ENCODE results near the gene HES2.

HES2 gene

DNA sequence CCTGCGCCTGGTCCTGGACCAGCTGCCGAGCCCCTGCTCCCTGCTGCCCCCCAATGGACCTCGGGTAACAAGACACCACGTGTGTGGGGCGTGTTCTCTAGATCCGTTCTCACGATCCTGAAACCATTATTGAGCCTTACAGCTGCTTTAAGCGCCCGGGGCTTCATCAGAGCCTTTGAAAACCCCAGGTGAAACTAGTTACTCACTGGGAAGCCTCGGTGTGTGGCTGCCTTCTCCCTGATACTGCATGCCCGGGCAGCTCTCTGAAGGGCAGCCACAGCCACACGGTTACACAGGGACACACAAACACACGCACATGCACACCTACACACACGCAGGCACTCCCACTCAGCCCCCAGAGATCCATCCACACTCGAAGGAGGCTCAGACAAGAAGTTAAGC is 5.3 kb downstream of the HES2 start:
- TF ChIP-seq EP300 (IDR thresholded peaks at IDR 0.05; ENCODE audit: borderline replicate concordance) (no peak; the same call in 1 of the 2 replicates), RAD21 (IDR thresholded peaks at IDR 0.05; ENCODE audit: low read depth) (peak; percentile 37; the same call in 1 of the 2 replicates), TAF1 (IDR thresholded peaks at IDR 0.05; ENCODE audit: low read depth) (no peak), NFIC (IDR thresholded peaks at IDR 0.05) (no peak), TEAD4 (IDR thresholded peaks at IDR 0.05) (no peak), FOXM1 (IDR thresholded peaks at IDR 0.05; ENCODE audit: borderline replicate concordance, low read depth) (no peak), CEBPB (IDR thresholded peaks at IDR 0.05) (no peak), YY1 (IDR thresholded peaks at IDR 0.05; ENCODE audit: low read depth) (no peak), ZBTB7A (IDR thresholded peaks at IDR 0.05; ENCODE audit: low read depth) (no peak), CREB1 (IDR thresholded peaks at IDR 0.05; ENCODE audit: low read depth) (no peak), TCF12 (IDR thresholded peaks at IDR 0.05; ENCODE audit: low read depth) (peak; percentile 21; the same call in 1 of the 2 replicates)
- TF ChIP-seq, protein P1, sequence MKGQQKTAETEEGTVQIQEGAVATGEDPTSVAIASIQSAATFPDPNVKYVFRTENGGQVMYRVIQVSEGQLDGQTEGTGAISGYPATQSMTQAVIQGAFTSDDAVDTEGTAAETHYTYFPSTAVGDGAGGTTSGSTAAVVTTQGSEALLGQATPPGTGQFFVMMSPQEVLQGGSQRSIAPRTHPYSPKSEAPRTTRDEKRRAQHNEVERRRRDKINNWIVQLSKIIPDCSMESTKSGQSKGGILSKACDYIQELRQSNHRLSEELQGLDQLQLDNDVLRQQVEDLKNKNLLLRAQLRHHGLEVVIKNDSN (IDR thresholded peaks at IDR 0.05): peak; percentile 70
- TF ChIP-seq, protein P2, sequence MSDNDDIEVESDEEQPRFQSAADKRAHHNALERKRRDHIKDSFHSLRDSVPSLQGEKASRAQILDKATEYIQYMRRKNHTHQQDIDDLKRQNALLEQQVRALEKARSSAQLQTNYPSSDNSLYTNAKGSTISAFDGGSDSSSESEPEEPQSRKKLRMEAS (IDR thresholded peaks at IDR 0.05): peak; percentile 89
- TF ChIP-seq, protein P3, sequence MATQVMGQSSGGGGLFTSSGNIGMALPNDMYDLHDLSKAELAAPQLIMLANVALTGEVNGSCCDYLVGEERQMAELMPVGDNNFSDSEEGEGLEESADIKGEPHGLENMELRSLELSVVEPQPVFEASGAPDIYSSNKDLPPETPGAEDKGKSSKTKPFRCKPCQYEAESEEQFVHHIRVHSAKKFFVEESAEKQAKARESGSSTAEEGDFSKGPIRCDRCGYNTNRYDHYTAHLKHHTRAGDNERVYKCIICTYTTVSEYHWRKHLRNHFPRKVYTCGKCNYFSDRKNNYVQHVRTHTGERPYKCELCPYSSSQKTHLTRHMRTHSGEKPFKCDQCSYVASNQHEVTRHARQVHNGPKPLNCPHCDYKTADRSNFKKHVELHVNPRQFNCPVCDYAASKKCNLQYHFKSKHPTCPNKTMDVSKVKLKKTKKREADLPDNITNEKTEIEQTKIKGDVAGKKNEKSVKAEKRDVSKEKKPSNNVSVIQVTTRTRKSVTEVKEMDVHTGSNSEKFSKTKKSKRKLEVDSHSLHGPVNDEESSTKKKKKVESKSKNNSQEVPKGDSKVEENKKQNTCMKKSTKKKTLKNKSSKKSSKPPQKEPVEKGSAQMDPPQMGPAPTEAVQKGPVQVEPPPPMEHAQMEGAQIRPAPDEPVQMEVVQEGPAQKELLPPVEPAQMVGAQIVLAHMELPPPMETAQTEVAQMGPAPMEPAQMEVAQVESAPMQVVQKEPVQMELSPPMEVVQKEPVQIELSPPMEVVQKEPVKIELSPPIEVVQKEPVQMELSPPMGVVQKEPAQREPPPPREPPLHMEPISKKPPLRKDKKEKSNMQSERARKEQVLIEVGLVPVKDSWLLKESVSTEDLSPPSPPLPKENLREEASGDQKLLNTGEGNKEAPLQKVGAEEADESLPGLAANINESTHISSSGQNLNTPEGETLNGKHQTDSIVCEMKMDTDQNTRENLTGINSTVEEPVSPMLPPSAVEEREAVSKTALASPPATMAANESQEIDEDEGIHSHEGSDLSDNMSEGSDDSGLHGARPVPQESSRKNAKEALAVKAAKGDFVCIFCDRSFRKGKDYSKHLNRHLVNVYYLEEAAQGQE (IDR thresholded peaks at IDR 0.05; ENCODE audit: low read depth): no peak

DNA sequence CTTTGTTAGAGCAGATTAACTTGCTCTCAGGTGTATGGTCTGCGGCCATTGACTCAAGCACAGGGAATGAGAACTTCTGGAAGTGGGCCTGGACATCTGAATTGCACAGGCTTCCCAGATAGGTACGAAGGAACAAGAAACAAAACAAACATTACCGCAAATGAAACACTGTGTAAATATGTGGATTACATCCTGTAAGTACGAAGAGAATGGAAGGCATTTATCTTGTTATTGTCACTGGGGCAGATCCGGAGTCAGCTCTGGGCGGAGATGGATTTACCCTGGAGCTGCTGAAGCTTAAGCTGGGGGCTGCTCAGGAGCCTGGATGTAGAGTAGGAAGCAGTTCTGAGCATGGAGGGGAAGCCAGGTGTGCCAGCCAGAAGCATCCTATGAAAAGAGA is 6.8 kb downstream of the HES2 start:
- TF ChIP-seq TAF1 (IDR thresholded peaks at IDR 0.05; ENCODE audit: low read depth) (no peak), RAD21 (IDR thresholded peaks at IDR 0.05; ENCODE audit: low read depth) (no peak), EP300 (IDR thresholded peaks at IDR 0.05; ENCODE audit: borderline replicate concordance) (no peak), NFIC (IDR thresholded peaks at IDR 0.05) (no peak), CREB1 (IDR thresholded peaks at IDR 0.05; ENCODE audit: low read depth) (no peak)

DNA sequence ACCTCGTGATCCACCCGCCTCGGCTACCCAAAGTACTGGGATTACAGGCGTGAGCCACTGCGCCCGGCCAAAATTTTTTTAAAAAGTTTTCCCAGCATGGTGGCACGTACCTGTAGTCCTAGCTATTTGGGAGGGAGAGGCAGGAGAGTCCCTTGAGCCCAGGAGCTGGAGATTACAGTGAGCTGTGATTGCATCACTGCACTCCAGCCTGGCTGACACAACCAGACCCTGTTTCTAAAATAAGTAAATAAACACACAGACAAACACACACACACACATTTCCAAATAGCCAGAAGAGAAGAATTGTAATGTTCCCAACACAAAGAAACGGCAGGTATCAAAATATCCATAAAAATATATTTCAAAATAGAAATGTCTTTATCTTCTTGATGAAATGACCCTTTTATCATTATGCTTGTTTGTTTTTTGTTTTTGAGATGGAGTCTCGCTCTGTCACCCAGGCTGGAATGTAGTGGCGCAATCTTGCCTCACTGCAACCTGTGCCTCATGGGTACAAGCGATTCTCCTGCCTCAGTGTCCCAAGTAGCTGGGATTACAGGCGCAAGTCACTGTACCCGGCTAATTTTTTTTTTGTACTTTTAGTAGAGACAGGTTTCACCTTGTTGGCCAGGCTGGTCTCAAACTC is 9.3 kb downstream of the HES2 start:
- TF ChIP-seq NFIC (IDR thresholded peaks at IDR 0.05) (no peak), YY1 (IDR thresholded peaks at IDR 0.05; ENCODE audit: low read depth) (no peak), TEAD4 (IDR thresholded peaks at IDR 0.05) (no peak), FOXM1 (IDR thresholded peaks at IDR 0.05; ENCODE audit: borderline replicate concordance, low read depth) (no peak), TCF12 (IDR thresholded peaks at IDR 0.05; ENCODE audit: low read depth) (no peak), RAD21 (IDR thresholded peaks at IDR 0.05; ENCODE audit: low read depth) (no peak), ZBTB7A (IDR thresholded peaks at IDR 0.05; ENCODE audit: low read depth) (no peak), CREB1 (IDR thresholded peaks at IDR 0.05; ENCODE audit: low read depth) (no peak), CEBPB (IDR thresholded peaks at IDR 0.05) (no peak), EGR1 (IDR thresholded peaks at IDR 0.05) (no peak), EP300 (IDR thresholded peaks at IDR 0.05; ENCODE audit: borderline replicate concordance) (no peak), TAF1 (IDR thresholded peaks at IDR 0.05; ENCODE audit: low read depth) (no peak)
- TF ChIP-seq, protein P3 (IDR thresholded peaks at IDR 0.05; ENCODE audit: low read depth): no peak
- TF ChIP-seq, protein P1 (IDR thresholded peaks at IDR 0.05): no peak
- TF ChIP-seq, protein P2 (IDR thresholded peaks at IDR 0.05): no peak

DNA sequence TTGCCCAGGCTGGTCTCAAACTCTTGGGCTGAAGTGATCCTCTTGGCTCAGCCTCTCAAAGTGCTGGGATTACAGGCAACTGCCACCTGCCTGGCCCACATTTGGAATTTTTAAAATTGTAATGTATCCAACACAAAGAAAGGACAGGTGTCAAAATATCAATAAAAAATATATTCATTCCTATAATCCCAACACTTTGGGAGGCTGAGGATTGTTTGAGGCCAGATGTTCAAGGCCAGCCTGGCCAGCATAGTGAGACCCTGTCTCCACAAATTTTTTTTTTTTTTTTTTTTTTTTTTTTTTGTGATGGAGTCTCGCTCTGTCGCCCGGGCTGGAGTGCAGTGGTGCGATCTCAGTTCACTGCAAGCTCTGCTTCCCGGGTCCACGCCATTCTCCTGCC is 10.0 kb downstream of the HES2 start:
- TF ChIP-seq ZBTB7A (IDR thresholded peaks at IDR 0.05; ENCODE audit: low read depth): no peak
- no peak for TF ChIP-seq EP300 (IDR thresholded peaks at IDR 0.05; ENCODE audit: borderline replicate concordance)
- no peak for TF ChIP-seq TEAD4 (IDR thresholded peaks at IDR 0.05)
- no peak for TF ChIP-seq CEBPB (IDR thresholded peaks at IDR 0.05)

DNA sequence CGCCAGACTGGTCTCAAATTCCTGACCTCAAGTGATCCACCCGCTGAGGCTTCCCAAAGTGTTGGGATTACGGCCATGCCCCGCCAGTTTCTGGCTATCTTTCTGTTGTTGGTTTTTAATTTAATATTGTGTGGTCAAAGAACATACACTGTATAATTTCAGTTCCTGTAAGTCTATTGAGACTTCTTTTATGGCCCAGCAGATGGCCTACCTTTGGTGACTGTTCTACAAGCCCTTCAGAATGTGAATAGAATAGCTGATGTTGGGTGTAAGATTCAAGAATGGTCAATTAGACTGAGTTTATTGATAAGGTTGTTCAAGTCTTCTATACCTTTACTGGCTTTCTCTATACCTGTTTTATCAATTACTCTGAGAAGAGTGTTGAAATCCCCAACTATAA is 10.7 kb downstream of the HES2 start:
- TF ChIP-seq TCF12 (IDR thresholded peaks at IDR 0.05; ENCODE audit: low read depth) (no peak), NFIC (IDR thresholded peaks at IDR 0.05) (no peak), CEBPB (IDR thresholded peaks at IDR 0.05) (no peak), EGR1 (IDR thresholded peaks at IDR 0.05) (no peak), CREB1 (IDR thresholded peaks at IDR 0.05; ENCODE audit: low read depth) (no peak), ZBTB7A (IDR thresholded peaks at IDR 0.05; ENCODE audit: low read depth) (no peak), RAD21 (IDR thresholded peaks at IDR 0.05; ENCODE audit: low read depth) (no peak), TAF1 (IDR thresholded peaks at IDR 0.05; ENCODE audit: low read depth) (no peak), FOXM1 (IDR thresholded peaks at IDR 0.05; ENCODE audit: borderline replicate concordance, low read depth) (no peak), TEAD4 (IDR thresholded peaks at IDR 0.05) (no peak), YY1 (IDR thresholded peaks at IDR 0.05; ENCODE audit: low read depth) (no peak), EP300 (IDR thresholded peaks at IDR 0.05; ENCODE audit: borderline replicate concordance) (no peak)
- TF ChIP-seq, protein P2 (IDR thresholded peaks at IDR 0.05): no peak
- TF ChIP-seq, protein P3 (IDR thresholded peaks at IDR 0.05; ENCODE audit: low read depth): no peak
- TF ChIP-seq, protein P1 (IDR thresholded peaks at IDR 0.05): no peak
